Thyroid gland (tissue), 4 donors: ENCODE measurements around the gene MNAT1. TPM values are rescaled to one million over a fixed set of nuclear protein-coding genes. Genes with fewer than 3 reads are reported as not detected.

Experiments
- DNase-seq, 2 donors: peaks; one replicate each; pipeline ENCODE4 v3.0.0-alpha.2; 2019
- H3K27ac ChIP-seq, 3 donors: fragments of 200-600 bp; sonication (generic); 1 replicate in 2 of 3; 2 replicates in 1 of 3; pipeline ENCODE4 v1.5.1; 2016 to 2019; ENCODE audit warnings: mild to moderate bottlenecking in 1 of 3, moderate library complexity in 1 of 3
- H3K27me3 ChIP-seq: fragments of 200-600 bp; sonication (generic); one replicate; pipeline ENCODE4 v1.5.1; 2019
- H3K36me3 ChIP-seq, 2 donors: fragments of 200-600 bp; sonication (generic); one replicate each; pipeline ENCODE4 v1.5.1; 2016 to 2019
- H3K4me1 ChIP-seq, 2 donors: fragments of 200-600 bp; sonication (generic); one replicate each; pipeline ENCODE4 v1.5.1; 2017 to 2019
- H3K4me3 ChIP-seq, 3 donors: fragments of 200-600 bp; sonication (generic); replicated peaks in 1 of 3; 1 replicate in 2 of 3; 2 replicates in 1 of 3; pipeline ENCODE4 v1.5.1; 2016; ENCODE audit warnings: mild to moderate bottlenecking in 1 of 3
- H3K9me3 ChIP-seq: fragments of 200-600 bp; sonication (generic); one replicate; pipeline ENCODE4 v1.5.1; 2017
- CTCF ChIP-seq, 6 experiments: fragments of 200-600 bp in 3 of 6; fragments of 450-650 bp in 3 of 6; sonication (generic) in 3 of 6; IDR thresholded peaks; one replicate each; pipeline ENCODE4 v1.5.1; 2016 to 2019; ENCODE audit warnings: antibody characterized with exemption in 6 of 6, mild to moderate bottlenecking in 2 of 6, inconsistent platforms in 1 of 6, moderate library complexity in 1 of 6
- POLR2A ChIP-seq, 2 donors: fragments of 450-650 bp; IDR thresholded peaks; one replicate each; pipeline ENCODE4 v1.6.1; 2017; ENCODE audit warnings: antibody characterized with exemption in 2 of 2, mild to moderate bottlenecking in 2 of 2, moderate library complexity in 1 of 2
- WGBS, 2 donors: methylation state at CpG; one replicate each; pipeline ENCODE4 v1.1.5; 2017; 5-methylcytosine and 5-hydroxymethylcytosine counted together
- intact Hi-C: fragments of 100-400 bp; cut with DNase I; formaldehyde crosslinking; loops from one replicate; pipeline ENCODE4 v1.15.1; 2023
- small RNA-seq: library from RNA; depleted of rRNA; stranded (forward); fragments of <200 nt; gene quantifications from one replicate; pipeline ENCODE3, GENCODE V24; 2016
- total RNA-seq, 4 donors: library from RNA; depleted of rRNA; stranded (reverse); fragments of >200 nt; gene quantifications; one replicate each; pipeline ENCODE4 v1.2.3, GENCODE V29; 2016

The MNAT1 gene
- total RNA-seq, 4 donors from 2014 or later = 35.4 to 58.8 (median 47.8) TPM

GRCh38 chr14:61019537-61019936 is 285.0 kb downstream of the MNAT1 start:
- intact Hi-C loops = no loop called here
- no peak overlapping the region for H3K4me3 ChIP-seq
- no peaks in the 10 kb centered on the region for H3K27me3 ChIP-seq
- no peaks in the 10 kb centered on the region for H3K9me3 ChIP-seq
- H3K27ac ChIP-seq = no peak overlapping the region
- no peaks in the 10 kb centered on the region for H3K4me1 ChIP-seq
- TF ChIP-seq POLR2A (IDR thresholded peaks at IDR 0.05) = no peak
- TF ChIP-seq CTCF (IDR thresholded peaks at IDR 0.05) = no peak
- no peaks in the 10 kb centered on the region for H3K36me3 ChIP-seq
- 79 to 80% methylated on average over 1 of the region's 1 CpG for WGBS, 2 donors
- no peak for DNase-seq

Small RNA genes within 50 kb of the gene (small RNA-seq; reads per million reads assigned to genes)
- gene RNU6-398P = not detected

Other genes with a start within 250 kb of the MNAT1 start
- under 1 TPM in 2 of 4 donors, not detected in 2; 0.13 to 0.56 TPM for gene C14orf39, start 248.7 kb upstream of the MNAT1 start, total RNA-seq
- gene SIX6, start 225.6 kb upstream of the MNAT1 start, total RNA-seq = not detected
- gene SIX1, start 85.3 kb upstream of the MNAT1 start, total RNA-seq = 1 to 10 TPM; 2.1 to 3.6 (median 2.7) TPM
- gene SIX4, start 10.4 kb upstream of the MNAT1 start, total RNA-seq = 10 to 100 TPM in 1 of 4 donors, 1 to 10 TPM in 3; 5.7 to 11.1 (median 6.1) TPM
- gene TRMT5, start 246.3 kb downstream of the MNAT1 start, total RNA-seq = 10 to 100 TPM in 1 of 4 donors, 1 to 10 TPM in 3; 9.5 to 14.1 (median 9.9) TPM
- 10 to 100 TPM; 16.1 to 47.7 (median 32.4) TPM for gene SLC38A6, start 246.5 kb downstream of the MNAT1 start, total RNA-seq